GM21360 (cell line): ENCODE results near the gene SEMA5B.

Experiments used
- ATAC-seq: cut with Tn5 transposase; IDR thresholded peaks from one replicate; pipeline ENCODE4 v1.9.1; 2021; ENCODE audit warnings: mild to moderate bottlenecking, moderate library complexity; ENCODE audit not compliant: unreplicated experiment

The SEMA5B gene

GRCh38 chr3:122946185-122946584 lies 81.4 kb downstream of the SEMA5B start:
- ATAC-seq = no peak

GRCh38 chr3:122945230-122945629 lies 82.3 kb downstream of the SEMA5B start:
- ATAC-seq = no peak

- no peak for ATAC-seq
These were observed 82.8 kb downstream of the SEMA5B start for GRCh38 chr3:122944671-122945161.

- ATAC-seq = no peak
These were observed 83.8 kb downstream of the SEMA5B start for GRCh38 chr3:122943828-122944190.

DNA sequence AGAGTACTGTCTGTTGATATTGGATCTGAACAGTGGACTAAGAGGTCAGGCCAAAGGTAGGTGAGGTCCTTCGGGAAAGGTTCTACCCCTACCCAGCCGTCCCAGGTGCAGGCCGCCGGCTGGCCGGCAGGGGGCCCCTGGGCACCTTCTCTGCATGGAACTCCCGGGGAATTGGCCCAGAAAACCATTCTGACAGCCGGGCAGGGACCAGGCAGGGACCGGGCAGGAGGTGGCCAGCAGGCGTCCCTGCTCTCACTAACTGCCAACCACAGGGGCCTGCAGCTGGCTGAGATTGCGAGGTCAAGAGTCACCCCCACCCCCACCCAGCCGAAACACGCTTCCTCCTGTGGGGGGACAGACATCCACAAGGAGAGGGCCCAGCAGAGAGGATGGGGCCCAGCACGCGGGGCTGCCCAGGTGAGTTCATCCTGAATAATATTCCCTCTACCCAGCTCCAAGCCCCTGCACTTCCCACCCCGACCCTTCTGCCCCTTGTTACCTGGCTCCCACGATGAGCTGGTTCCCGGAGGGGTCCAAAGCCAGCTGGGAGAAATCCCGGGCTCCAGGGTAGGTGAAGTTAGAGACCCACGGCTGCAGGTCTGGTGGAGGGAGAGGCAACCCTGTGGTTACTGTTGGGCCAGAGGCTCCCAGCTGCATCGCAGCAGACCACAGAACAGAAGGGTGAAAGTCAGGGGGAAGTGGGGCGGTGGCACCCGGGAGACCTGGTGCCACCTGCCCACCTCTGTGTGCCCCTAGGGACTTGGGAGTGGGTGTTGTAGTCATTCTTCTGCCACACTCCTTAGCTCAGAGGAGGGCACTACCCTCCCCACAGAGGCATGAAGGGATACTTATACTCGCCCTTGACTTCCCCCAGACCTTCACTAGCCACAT lies 84.4 kb downstream of the SEMA5B start:
- no peak for ATAC-seq

DNA sequence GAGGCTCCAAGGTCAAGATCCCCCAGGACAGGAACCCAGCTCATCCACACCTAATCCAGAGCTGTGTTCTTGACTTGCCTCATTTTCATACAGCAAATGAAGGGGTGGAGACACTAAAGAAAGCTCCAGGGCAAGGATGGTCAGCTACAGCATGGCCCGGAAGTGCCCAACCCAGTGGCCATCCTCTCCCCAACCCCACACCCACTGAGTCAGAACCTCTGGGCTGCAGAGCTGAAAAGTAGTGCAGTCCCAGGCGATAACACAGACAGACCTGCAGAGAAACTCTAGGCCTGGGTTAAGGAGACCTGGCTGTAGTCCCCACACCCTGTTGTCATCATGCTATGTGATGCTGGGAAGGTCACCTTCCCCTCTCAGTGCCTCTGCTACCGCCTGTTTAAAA lies 85.3 kb downstream of the SEMA5B start:
- ATAC-seq = no peak

DNA sequence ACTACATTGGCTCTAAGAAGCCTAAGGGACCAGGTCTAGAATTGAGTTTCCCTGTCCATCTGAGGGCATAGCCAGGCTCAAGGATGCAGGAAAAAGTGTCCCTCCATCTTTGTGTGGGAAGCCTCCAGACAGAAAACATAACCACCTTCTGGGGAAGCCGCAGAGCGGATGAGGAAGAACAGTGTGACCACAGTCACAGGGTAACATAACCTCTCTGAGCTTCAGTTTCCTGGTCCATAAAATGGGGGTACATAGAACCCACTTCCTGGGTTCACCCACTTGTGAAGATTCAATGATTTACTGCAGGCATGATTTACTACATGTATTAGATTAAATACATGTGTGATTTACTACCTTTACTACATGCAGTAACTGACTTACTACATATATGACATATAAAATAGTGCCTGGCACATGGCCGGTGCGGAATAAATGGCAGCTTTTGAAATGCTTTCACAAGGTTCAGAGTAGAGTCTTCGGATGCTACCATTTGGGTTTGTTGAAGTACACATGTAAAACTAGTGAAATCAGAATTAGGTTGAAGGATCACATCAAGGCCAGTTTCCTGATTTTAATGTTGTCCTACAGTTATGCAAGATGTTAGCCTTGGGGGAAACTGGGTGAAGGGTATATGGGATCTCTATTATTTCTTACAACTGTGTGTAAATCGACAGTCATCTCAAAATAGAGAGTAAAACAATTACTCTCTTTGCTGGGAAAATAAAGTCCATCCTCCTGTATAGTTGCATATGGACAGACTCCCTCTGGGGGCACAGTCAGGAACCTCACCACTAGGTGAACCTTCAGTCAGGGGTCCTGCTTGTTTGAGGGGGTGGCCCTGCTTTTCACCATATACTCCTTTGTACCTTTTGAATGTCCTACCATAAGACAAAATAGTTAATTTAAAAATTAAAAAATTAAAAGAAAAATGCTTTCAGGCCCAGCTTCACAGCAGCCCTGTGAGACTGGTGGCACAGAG lies 86.0 kb downstream of the SEMA5B start:
- ATAC-seq = no peak

GRCh38 chr3:122940628-122941086 lies 86.9 kb downstream of the SEMA5B start:
- no peak for ATAC-seq

- ATAC-seq = no peak
These were observed 88.7 kb downstream of the SEMA5B start for GRCh38 chr3:122938783-122939425.

GRCh38 chr3:122937745-122938144 lies 89.8 kb downstream of the SEMA5B start:
- ATAC-seq = no peak

DNA sequence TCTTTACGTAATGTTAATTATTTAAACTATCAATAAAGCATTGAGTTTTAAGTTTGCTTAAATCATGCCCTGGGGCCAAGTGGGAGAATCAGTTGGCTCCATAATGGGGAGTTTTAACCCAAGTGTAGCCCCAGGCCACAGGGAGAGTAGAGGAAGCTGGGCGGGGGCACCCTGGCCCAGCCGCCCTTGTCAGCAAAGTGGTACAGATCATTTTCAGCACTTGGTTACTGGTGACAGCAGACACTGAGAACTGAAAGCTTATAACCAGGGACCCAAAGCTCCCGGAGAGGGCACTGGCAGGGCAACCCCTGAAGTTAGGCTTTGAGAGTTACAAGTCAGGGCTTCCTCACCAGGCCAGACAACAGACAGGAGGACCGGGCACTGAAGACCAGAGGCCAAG lies 90.6 kb downstream of the SEMA5B start:
- ATAC-seq = no peak

DNA sequence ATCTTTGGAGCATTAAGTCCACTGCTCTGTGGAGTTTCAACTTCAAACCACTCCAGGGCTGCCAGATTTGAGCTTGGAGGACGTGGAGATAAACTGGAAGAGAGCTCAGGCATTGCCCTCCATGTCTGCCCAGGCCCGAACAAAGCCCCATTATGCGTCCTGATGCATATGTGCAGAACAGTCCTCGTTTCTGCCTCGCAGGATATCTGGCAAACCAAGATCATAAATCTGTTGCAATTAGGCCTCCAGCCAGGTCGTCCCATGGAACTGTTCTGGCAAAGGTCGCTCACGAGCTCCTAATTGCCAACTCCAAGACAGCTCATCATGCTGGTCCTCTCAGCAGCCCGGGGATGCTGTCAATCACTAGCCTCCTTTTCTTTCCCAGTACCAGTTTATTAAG lies 91.2 kb downstream of the SEMA5B start:
- no peak for ATAC-seq

DNA sequence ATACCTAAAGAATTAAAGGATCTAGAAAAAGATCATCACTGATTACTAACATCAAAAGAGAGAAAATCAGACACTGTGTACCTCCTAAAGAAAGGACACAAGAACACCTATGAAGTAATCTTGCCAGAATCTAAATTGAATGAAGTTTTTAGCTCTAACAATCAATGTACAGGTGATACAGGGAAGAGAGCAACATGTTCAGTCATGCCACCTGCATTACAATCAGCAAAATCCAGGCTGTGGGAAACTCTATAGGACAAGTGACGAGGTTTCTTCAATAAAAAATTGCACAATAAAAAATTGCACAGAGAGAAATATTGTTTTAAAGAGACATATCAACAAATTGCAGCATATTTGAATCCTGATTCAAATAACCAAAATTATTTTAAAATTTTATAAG lies 93.3 kb downstream of the SEMA5B start:
- ATAC-seq = no peak

GRCh38 chr3:122932251-122932967 lies 95.2 kb downstream of the SEMA5B start:
- no peak for ATAC-seq

GRCh38 chr3:122931636-122932035 lies 95.9 kb downstream of the SEMA5B start:
- no peak for ATAC-seq

DNA sequence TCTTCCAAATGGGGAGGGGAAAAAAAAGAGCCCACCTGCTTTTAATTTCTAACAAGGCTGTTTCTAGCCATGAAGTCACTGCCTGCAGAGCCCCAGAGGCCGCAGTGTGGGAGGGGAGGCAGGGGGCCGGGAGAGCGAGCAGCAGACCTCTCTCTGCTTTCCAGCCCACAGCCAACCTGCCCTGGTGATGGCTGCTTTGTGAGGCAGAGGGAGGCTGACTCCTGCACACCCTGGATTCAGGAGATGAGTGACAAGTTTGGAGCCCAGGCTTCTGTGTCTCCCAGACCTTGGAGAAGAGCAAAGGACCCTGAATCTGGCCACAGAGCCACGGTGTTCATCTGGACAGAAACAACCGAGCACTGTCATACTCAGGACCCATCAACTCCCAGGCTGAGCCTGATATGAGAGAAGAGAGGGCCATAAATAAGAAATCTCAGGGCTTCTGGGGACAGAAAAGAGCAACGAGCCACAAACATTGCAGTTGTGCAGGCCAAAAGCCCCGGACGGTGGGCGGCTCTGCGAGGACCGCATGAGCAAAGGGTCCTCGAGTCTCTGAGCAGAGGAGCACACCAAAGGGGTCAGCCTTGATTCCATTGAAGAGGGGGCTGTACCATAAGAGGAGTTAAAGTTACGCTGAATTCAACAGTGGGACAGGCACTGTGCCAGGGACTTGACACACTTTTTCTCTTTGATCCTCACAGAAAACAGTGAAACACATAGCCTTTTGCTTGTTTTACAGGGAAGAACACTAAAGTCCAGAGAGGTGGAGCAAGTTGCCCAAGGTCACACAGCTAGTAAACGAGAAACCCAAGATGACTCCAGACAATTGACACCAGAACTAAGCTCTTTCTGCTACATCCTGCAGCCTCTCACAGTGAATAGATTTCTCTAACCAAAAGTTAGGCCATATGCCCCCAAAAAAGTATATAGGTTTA lies 97.2 kb downstream of the SEMA5B start:
- no peak for ATAC-seq

GRCh38 chr3:122929188-122930062 lies 98.1 kb downstream of the SEMA5B start:
- no peak for ATAC-seq
